ENCODE data around the gene YIF1A.

Gene YIF1A

DNA sequence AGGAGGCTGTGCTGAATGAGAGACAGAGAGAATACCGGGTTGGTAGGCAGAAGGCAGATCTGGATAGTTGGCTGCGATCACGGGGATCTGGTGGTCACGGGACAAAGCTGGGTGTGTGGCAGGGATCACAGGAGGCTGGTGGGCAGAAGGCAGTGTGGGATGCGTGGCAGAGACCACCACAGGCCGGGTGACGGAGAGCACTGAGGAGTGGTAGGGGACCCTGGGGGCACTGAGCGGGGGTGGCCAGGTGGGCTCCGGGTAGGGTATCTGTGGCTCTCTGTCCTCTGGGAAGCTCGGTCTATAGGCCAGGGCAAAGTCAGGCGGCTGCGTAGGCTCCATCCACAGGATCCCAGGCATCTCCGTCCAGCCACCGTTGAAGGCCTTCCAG is 26.5 kb upstream of the YIF1A start:
- no peaks in the 10 kb centered on the region for H3K4me1 ChIP-seq (ENCODE audit: control insufficient read depth, insufficient read depth, low read length)
- POLR2A ChIA-PET: interaction anchor here (0.5 to 1.2 kb wide), 2 partner anchors 20 to 234 kb away, joined by 3 read pairs; partner anchors contain the start of gene RIN1
- no peaks in the 10 kb centered on the region for H3K36me3 ChIP-seq (ENCODE audit: control insufficient read depth in 2 of 2, insufficient read depth in 1 of 2, low read length in 2 of 2)
- H3K4me3 ChIP-seq (ENCODE audit: low read depth, low read length): no peak overlapping the region
- TF ChIP-seq SCRT1 (tag by site-specific recombination; IDR thresholded peaks at IDR 0.05; ENCODE audit: borderline replicate concordance) (no peak), ZNF580 (tag by site-specific recombination; IDR thresholded peaks at IDR 0.05) (no peak), ZFP41 (tag by site-specific recombination; IDR thresholded peaks at IDR 0.05; ENCODE audit: borderline replicate concordance) (no peak), ZNF558 (tag by site-specific recombination; IDR thresholded peaks at IDR 0.05) (no peak), ZNF112 (tag by site-specific recombination; IDR thresholded peaks at IDR 0.05) (no peak), ZNF747 (tag by site-specific recombination; IDR thresholded peaks at IDR 0.05) (no peak), PRDM4 (tag by site-specific recombination; IDR thresholded peaks at IDR 0.05) (no peak), ZNF518A (tag by site-specific recombination; conservative IDR thresholded peaks at IDR 0.05; ENCODE audit: low read depth) (no peak), KLF16 (tag by site-specific recombination; IDR thresholded peaks at IDR 0.05) (no peak), ZNF621 (tag by site-specific recombination; IDR thresholded peaks at IDR 0.05) (no peak), ZNF792 (tag by site-specific recombination; IDR thresholded peaks at IDR 0.05) (no peak)
- TF ChIP-seq, protein P1, sequence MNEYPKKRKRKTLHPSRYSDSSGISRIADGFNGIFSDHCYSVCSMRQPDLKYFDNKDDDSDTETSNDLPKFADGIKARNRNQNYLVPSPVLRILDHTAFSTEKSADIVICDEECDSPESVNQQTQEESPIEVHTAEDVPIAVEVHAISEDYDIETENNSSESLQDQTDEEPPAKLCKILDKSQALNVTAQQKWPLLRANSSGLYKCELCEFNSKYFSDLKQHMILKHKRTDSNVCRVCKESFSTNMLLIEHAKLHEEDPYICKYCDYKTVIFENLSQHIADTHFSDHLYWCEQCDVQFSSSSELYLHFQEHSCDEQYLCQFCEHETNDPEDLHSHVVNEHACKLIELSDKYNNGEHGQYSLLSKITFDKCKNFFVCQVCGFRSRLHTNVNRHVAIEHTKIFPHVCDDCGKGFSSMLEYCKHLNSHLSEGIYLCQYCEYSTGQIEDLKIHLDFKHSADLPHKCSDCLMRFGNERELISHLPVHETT (tag by site-specific recombination; IDR thresholded peaks at IDR 0.05): no peak
- H3K9me3 ChIP-seq (ENCODE audit: control insufficient read depth, insufficient read depth, low read depth, low read length): no peaks in the 10 kb centered on the region
- CTCF ChIA-PET: interaction anchor here (1.0 to 1.1 kb wide), 2 partner anchors 15 to 46 kb away, joined by 3 to 5 read pairs; no protein-coding TSS in a partner anchor
- no peak overlapping the region for H3K27ac ChIP-seq (ENCODE audit: extremely low read depth, low read depth, low read length)

DNA sequence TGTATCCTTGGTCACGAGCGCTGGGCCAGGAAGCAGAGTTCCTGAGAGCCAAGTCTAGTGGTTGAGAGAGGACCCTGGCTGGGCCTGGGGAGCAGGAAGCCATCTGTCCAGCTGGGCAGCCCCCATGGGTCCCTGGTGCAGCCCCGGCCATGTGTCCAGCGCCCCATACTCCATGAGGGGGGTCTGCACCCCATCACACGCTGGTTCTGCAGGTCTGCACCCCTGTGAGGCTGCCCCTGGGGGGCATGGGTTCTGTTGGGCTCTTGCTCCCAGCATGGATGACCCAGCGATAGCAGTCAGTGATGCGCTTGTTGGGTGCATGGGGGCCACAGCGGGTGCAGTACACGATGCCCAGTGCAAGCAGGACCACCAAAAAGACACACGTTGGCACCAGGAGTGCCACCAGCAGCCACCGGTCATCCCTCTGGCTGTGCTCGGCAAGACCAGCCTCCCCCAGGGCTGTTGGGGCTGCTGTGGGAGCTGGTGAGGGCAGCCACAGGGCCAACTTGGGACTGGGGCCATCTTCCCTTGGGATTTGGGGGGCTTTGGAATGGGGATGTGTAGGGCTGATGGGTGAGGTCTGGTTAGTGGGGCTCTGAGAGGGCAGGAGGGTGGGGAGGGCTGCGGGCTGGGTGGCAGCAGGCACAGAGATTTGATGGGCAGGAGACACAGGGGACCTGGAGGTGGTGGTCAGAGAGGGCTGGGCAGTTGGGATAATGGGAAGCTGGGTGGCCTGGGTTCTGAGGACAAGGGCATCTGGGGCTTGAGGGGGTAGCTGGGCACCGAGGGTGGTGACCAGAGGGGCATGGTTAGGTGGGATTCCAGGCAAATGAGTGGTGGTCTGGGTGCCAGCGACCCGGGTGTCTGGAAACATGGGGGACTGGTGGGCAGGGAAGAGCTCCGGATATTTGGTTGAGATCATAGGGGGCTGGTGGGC is 25.9 kb upstream of the YIF1A start:
- ChIA-PET POLR2A (interaction anchor here (1.2 kb wide), 1 partner anchor 21 kb away, joined by 3 read pairs; the partner anchor contains the start of gene RIN1), CTCF (interaction anchor here (0.6 to 1.1 kb wide), 4 partner anchors 15 to 270 kb away, joined by 3 to 5 read pairs (median 4); no protein-coding TSS in a partner anchor)
- Histone ChIP-seq H3K27ac (ENCODE audit: extremely low read depth, low read depth, low read length) (no peak overlapping the region), H3K4me3 (ENCODE audit: low read depth, low read length) (no peak overlapping the region), H3K36me3 (ENCODE audit: control insufficient read depth in 2 of 2, insufficient read depth in 1 of 2, low read length in 2 of 2) (no peaks in the 10 kb centered on the region), H3K4me1 (ENCODE audit: control insufficient read depth, insufficient read depth, low read length) (no peaks in the 10 kb centered on the region), H3K9me3 (ENCODE audit: control insufficient read depth, insufficient read depth, low read depth, low read length) (no peaks in the 10 kb centered on the region)
- TF ChIP-seq KLF8 (tag by site-specific recombination; IDR thresholded peaks at IDR 0.05) (no peak), HOXC10 (CRISPR knock-in tag; IDR thresholded peaks at IDR 0.05) (no peak), ZNF140 (tag by site-specific recombination; IDR thresholded peaks at IDR 0.05) (no peak), ZSCAN4 (tag by site-specific recombination; IDR thresholded peaks at IDR 0.05) (no peak), ZNF221 (tag by site-specific recombination; IDR thresholded peaks at IDR 0.05; ENCODE audit: borderline replicate concordance) (no peak), ZNF16 (tag by site-specific recombination; IDR thresholded peaks at IDR 0.05; ENCODE audit: low read depth) (no peak), ZSCAN23 (tag by site-specific recombination; IDR thresholded peaks at IDR 0.05) (no peak), MZF1 (tag by site-specific recombination; IDR thresholded peaks at IDR 0.05; ENCODE audit: borderline replicate concordance) (no peak)
- TF ChIP-seq, protein P2, sequence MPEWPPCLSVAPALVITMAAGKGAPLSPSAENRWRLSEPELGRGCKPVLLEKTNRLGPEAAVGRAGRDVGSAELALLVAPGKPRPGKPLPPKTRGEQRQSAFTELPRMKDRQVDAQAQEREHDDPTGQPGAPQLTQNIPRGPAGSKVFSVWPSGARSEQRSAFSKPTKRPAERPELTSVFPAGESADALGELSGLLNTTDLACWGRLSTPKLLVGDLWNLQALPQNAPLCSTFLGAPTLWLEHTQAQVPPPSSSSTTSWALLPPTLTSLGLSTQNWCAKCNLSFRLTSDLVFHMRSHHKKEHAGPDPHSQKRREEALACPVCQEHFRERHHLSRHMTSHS (tag by site-specific recombination; IDR thresholded peaks at IDR 0.05): no peak

Data from HEK293 (cell line).